Measurements from ENCODE around the gene CBLIF.

The CBLIF gene

GRCh38 chr11:59878575-59878974 is 33.3 kb upstream of the CBLIF start, which contains the start of gene OOSP3:
Gene OOSP3 (plus strand): TSS chr11:59878782. CDS start chr11:59878809, 27 bp downstream.
- Mint-ChIP-seq H3K27ac (no peak within 1 kb of the TSS), H3K27me3 (ENCODE audit: low read depth, poor library complexity) (peaks cover 2% of the 10 kb centered on the region), H3K4me1 (no peaks in the 10 kb centered on the region), H3K9me3 (no peaks in the 10 kb centered on the region), H3K36me3 (ENCODE audit: low read depth) (no peaks in the 10 kb centered on the region), H3K4me3 (no peak within 1 kb of the TSS)
- no peak for DNase-seq
- no peak for TF ChIP-seq CTCF (IDR thresholded peaks at IDR 0.05)

- Mint-ChIP-seq H3K9me3 (no peaks in the 10 kb centered on the region), H3K27ac (no peak overlapping the region)
- no peak for TF ChIP-seq CTCF (IDR thresholded peaks at IDR 0.05)
Observed at GRCh38 chr11:59877784-59878183, 32.5 kb upstream of the CBLIF start.

GRCh38 chr11:59877325-59877724 is 32.0 kb upstream of the CBLIF start:
- TF ChIP-seq CTCF (IDR thresholded peaks at IDR 0.05): no peak
- no peak for DNase-seq
- Mint-ChIP-seq H3K4me3 (no peak overlapping the region), H3K4me1 (no peaks in the 10 kb centered on the region), H3K9me3 (no peaks in the 10 kb centered on the region), H3K27ac (no peak overlapping the region), H3K36me3 (ENCODE audit: low read depth) (no peaks in the 10 kb centered on the region), H3K27me3 (ENCODE audit: low read depth, poor library complexity) (peaks cover 2% of the 10 kb centered on the region)

More at GRCh38 chr11:59877784-59878183, 32.5 kb upstream of the CBLIF start:
- H3K27me3 Mint-ChIP-seq (ENCODE audit: low read depth, poor library complexity): peaks cover 2% of the 10 kb centered on the region
- no peaks in the 10 kb centered on the region for H3K36me3 Mint-ChIP-seq (ENCODE audit: low read depth)
- no peaks in the 10 kb centered on the region for H3K4me1 Mint-ChIP-seq
- no peak for DNase-seq
- H3K4me3 Mint-ChIP-seq: no peak overlapping the region

- no peak for TF ChIP-seq CTCF (IDR thresholded peaks at IDR 0.05)
- H3K9me3 Mint-ChIP-seq: peaks cover 6% of the 10 kb centered on the region
- no peaks in the 10 kb centered on the region for H3K36me3 Mint-ChIP-seq (ENCODE audit: low read depth)
- no peak for DNase-seq
- no peak overlapping the region for H3K4me3 Mint-ChIP-seq
- no peaks in the 10 kb centered on the region for H3K4me1 Mint-ChIP-seq
- peaks cover 2% of the 10 kb centered on the region for H3K27me3 Mint-ChIP-seq (ENCODE audit: low read depth, poor library complexity)
- no peak overlapping the region for H3K27ac Mint-ChIP-seq
Observed at GRCh38 chr11:59875856-59876519, 30.7 kb upstream of the CBLIF start.

GRCh38 chr11:59872076-59872475 is 26.8 kb upstream of the CBLIF start:
- peaks cover 17% of the 10 kb centered on the region for H3K9me3 Mint-ChIP-seq
- no peaks in the 10 kb centered on the region for H3K36me3 Mint-ChIP-seq (ENCODE audit: low read depth)
- TF ChIP-seq CTCF (IDR thresholded peaks at IDR 0.05): no peak
- H3K4me3 Mint-ChIP-seq: no peak overlapping the region
- no peaks in the 10 kb centered on the region for H3K4me1 Mint-ChIP-seq
- no peak for DNase-seq
- H3K27me3 Mint-ChIP-seq (ENCODE audit: low read depth, poor library complexity): peaks cover 2% of the 10 kb centered on the region
- H3K27ac Mint-ChIP-seq: no peak overlapping the region

GRCh38 chr11:59867946-59868345 is 22.6 kb upstream of the CBLIF start:
- Mint-ChIP-seq H3K27ac (no peak overlapping the region), H3K27me3 (ENCODE audit: low read depth, poor library complexity) (peaks cover 5% of the 10 kb centered on the region), H3K4me3 (no peak overlapping the region)

More at GRCh38 chr11:59867946-59868345, 22.6 kb upstream of the CBLIF start:
- peaks cover 17% of the 10 kb centered on the region for H3K9me3 Mint-ChIP-seq
- TF ChIP-seq CTCF (IDR thresholded peaks at IDR 0.05): no peak
- no peak for DNase-seq
- H3K4me1 Mint-ChIP-seq: no peaks in the 10 kb centered on the region
- H3K36me3 Mint-ChIP-seq (ENCODE audit: low read depth): no peaks in the 10 kb centered on the region

Data from nephron progenitor cell (in vitro differentiated cells).